ENCODE results near the gene HOXA9.
A peak's percentile ranks its signal among the peaks of the same experiment; 100 is the strongest.

Gene HOXA9

GRCh38 chr7:27154369-27154768 lies 11.0 kb downstream of the HOXA9 start:
- peaks cover 100% of the 10 kb centered on the region for H3K27me3 ChIP-seq

DNA sequence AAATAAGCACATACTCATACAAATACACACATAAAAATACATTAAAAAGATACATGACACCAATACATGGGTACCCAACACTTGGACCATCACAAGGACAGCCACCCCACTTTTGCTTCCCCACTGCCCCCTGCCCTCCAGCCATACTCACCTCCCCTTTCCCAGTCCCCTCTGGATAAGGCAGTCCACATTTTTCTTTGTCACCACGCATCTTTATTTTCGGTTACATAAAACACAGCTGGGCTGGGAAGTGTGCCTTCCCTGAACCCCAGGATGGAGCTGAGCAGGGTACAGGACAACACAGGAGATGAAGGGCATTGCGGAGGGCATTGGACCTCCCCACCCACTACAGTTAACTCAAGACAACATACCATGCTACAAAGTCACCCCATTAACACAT lies 11.8 kb downstream of the HOXA9 start:
- H3K4me2 ChIP-seq = no peak overlapping the region
- H3K27me3 ChIP-seq = peaks cover 100% of the 10 kb centered on the region
- no peak overlapping the region for H3K9ac ChIP-seq
- no peak for TF ChIP-seq Cebpa-rat (IDR thresholded peaks at IDR 0.05)
- no peaks in the 10 kb centered on the region for H3K36me3 ChIP-seq
- peaks cover 18% of the 10 kb centered on the region for H3K4me1 ChIP-seq
- H4K20me1 ChIP-seq = peaks cover 75% of the 10 kb centered on the region
- H3K9me3 ChIP-seq = peaks cover 42% of the 10 kb centered on the region
- no peak overlapping the region for H3K4me3 ChIP-seq
- no peak overlapping the region for H3K27ac ChIP-seq

More at GRCh38 chr7:27154369-27154768, 11.0 kb downstream of the HOXA9 start:
- Histone ChIP-seq H3K27ac (no peak overlapping the region), H3K4me1 (peaks cover 16% of the 10 kb centered on the region), H3K4me3 (no peak overlapping the region), H3K36me3 (no peaks in the 10 kb centered on the region), H3K9me3 (peaks cover 41% of the 10 kb centered on the region), H3K4me2 (no peak overlapping the region), H3K9ac (no peak overlapping the region), H4K20me1 (peaks cover 80% of the 10 kb centered on the region)
- TF ChIP-seq Cebpa-rat (IDR thresholded peaks at IDR 0.05) = no peak

DNA sequence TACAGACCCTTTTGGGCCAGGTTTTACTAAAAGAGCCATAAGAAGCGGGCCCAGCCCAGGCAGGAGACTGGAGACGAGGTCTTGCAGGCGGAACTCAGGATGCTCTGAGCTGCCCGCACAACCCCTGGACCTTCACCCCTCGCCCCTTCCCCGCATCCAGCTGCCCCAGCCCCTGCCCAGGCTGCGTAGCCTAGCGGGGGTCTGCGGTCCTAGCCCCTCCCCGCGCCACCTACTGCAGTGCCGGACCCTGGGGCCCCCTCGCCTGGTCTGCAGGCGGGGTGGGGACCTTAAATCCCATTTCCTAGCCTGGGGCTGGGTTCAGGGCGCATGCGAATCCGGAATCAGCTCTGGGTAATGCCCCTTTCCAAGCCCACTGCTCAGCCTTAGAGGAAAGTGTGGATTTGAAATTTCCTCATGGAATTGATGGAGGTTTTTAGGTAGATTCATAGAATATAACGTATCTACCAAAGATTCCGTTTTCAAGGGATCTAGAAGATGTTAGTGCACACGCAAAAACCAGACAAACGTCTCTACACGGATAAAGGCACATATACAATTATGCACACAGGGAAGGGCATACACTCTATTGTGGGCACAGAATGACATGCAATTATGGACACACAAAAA lies 12.4 kb downstream of the HOXA9 start:
- TF ChIP-seq Cebpa-rat (IDR thresholded peaks at IDR 0.05) = no peak
- Histone ChIP-seq H3K4me3 (no peak overlapping the region), H3K36me3 (no peaks in the 10 kb centered on the region), H3K27ac (no peak overlapping the region), H3K4me2 (no peak overlapping the region), H3K27me3 (peaks cover 100% of the 10 kb centered on the region), H3K9me3 (peaks cover 44% of the 10 kb centered on the region), H4K20me1 (peaks cover 70% of the 10 kb centered on the region), H3K4me1 (peaks cover 22% of the 10 kb centered on the region), H3K9ac (no peak overlapping the region)

- no peak for TF ChIP-seq Cebpa-rat (IDR thresholded peaks at IDR 0.05)
- peaks cover 100% of the 10 kb centered on the region for H3K27me3 ChIP-seq
- H3K9me3 ChIP-seq = peaks cover 44% of the 10 kb centered on the region
- peak within 1 kb of the TSS; percentile 57 for H3K4me3 ChIP-seq
- no peaks in the 10 kb centered on the region for H3K36me3 ChIP-seq
- H4K20me1 ChIP-seq = peaks cover 62% of the 10 kb centered on the region
- H3K4me1 ChIP-seq = peaks cover 22% of the 10 kb centered on the region
- no peak within 1 kb of the TSS for H3K9ac ChIP-seq
- H3K4me2 ChIP-seq = peak within 1 kb of the TSS; percentile 77
- no peak within 1 kb of the TSS for H3K27ac ChIP-seq
Observed at GRCh38 chr7:27151931-27152815, 13.2 kb downstream of the HOXA9 start, which contains the start of gene HOXA3. Gene HOXA3 (minus strand): TSS chr7:27152583. CDS start chr7:27110640, 41,943 bp downstream.

DNA sequence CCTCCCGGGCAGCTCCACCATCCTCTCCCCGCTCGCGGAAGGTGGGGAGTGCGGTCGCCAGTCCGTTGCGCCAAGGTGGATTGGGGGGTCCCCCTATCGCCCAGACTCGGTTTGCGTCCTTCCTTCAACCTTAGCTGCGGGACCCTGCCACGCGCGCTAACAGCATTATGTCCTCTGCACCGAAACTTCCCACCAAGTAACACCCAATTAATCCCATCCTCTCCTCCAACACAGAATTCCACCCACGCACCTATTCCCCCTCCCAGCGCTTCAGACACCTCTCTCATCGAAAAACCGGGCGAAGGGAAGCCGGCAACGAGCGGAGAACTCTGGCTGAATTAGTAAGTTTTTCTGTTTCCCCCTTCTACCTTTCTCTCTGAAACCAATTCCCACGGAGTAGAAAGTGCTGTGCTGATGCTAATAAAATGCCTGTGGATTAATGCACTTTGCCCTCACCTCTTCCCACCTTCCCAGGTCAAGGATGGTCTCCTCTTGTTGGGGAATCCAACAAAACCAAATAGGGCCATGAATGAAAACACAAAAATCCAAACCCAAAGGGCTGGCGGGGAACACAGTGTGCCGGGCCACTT lies 13.9 kb downstream of the HOXA9 start:
- Histone ChIP-seq H3K4me3 (peak overlapping the region; percentile 57), H3K4me1 (peaks cover 22% of the 10 kb centered on the region), H3K9me3 (peaks cover 45% of the 10 kb centered on the region), H3K4me2 (peak overlapping the region; percentile 77), H4K20me1 (peaks cover 58% of the 10 kb centered on the region), H3K9ac (no peak overlapping the region), H3K27ac (no peak overlapping the region), H3K27me3 (peaks cover 100% of the 10 kb centered on the region), H3K36me3 (no peaks in the 10 kb centered on the region)
- TF ChIP-seq Cebpa-rat (IDR thresholded peaks at IDR 0.05) = no peak

GRCh38 chr7:27150568-27151340 lies 14.6 kb downstream of the HOXA9 start:
- TF ChIP-seq Cebpa-rat (IDR thresholded peaks at IDR 0.05) = no peak
- Histone ChIP-seq H3K4me1 (peaks cover 22% of the 10 kb centered on the region), H3K9me3 (peaks cover 45% of the 10 kb centered on the region), H3K27me3 (peaks cover 100% of the 10 kb centered on the region), H3K4me3 (peak overlapping the region; percentile 57), H3K27ac (no peak overlapping the region), H3K4me2 (peak overlapping the region; percentile 77), H3K9ac (no peak overlapping the region), H4K20me1 (peaks cover 52% of the 10 kb centered on the region), H3K36me3 (no peaks in the 10 kb centered on the region)

DNA sequence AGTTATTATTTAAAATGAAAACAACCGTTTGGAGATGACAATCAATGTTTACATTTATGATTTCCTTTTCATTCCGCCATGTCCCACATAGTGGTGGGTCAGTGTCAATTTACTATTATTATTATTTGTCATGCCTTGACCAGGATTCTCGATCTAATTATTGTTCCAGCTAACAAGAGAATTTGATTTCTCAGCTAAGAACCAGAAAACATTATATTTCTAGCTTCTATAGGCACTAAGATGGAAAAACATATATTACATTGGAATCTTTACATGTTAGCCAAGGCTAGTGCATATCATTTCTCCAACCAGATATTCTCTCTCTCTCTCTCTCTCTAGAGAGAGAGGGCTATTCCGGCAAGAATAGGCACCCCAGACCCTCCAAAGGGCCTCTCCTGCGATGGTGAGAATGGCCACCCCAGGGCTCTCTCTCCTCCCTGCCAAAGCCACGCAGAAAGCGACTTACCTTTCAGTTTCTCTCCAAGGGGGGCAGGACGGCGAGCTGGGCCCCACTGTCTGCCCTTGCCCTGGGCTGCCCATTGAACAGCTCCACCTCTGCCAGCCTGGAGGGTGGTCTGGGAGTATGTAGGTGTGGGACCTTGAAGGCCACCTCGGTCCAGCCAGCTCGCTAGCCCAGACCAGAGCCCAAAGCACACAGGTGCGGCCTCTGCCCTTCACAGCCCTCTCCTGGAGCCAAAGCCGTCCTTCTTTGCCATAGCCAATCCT lies 15.3 kb downstream of the HOXA9 start:
- Histone ChIP-seq H4K20me1 (peaks cover 44% of the 10 kb centered on the region), H3K4me3 (peak overlapping the region; percentile 57), H3K27ac (no peak overlapping the region), H3K4me2 (peak overlapping the region; percentile 77), H3K4me1 (peaks cover 22% of the 10 kb centered on the region), H3K27me3 (peaks cover 100% of the 10 kb centered on the region), H3K9ac (no peak overlapping the region), H3K9me3 (peaks cover 45% of the 10 kb centered on the region), H3K36me3 (0 out of 2 replicates have a peak, but pooled peaks cover 1% of the 10 kb centered on the region)
- TF ChIP-seq Cebpa-rat (IDR thresholded peaks at IDR 0.05) = no peak

DNA sequence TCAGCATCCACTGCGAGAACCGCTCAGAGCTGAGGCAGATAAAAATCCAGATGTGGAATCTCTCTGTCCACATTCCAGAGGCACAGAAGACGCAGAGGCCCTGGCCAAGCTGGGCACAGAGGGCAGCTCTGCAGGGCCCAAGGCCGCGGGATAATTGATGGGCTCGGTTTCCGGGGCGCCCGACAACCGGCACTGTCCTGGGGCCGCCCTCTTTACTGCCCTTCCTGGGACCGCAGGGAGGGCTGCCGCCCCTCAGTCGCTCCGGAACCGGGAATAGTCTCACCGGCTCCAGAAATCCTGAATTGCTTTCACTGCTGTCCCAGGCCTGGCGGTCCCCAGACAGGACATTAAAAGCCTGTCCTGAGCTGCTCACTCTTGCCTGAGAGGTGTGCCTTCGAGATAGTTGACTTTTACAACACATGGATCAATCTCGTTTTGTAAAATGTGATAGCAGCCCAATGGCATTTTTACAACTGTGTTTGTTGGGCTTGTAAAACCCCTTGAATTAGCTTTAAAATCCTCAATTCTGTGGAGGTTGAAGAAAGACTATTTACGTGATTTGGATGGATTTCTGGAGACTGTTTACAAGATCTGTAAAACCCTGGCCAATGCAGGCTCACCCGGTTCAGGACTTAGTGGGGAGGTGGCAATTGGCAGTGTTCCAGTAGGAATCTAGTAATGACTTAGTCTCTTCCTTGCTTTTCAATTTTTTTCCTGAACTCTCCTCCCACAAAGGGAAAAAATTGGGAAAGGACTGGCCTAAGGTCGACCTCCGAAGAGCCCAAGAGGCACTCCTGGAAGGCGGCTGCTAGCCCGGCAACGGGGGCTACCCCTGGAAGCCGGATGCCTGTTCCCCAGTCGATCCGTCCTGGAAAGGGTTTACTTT lies 16.3 kb downstream of the HOXA9 start:
- peaks cover 100% of the 10 kb centered on the region for H3K27me3 ChIP-seq
- peaks cover 34% of the 10 kb centered on the region for H4K20me1 ChIP-seq
- H3K27ac ChIP-seq = no peak overlapping the region
- H3K36me3 ChIP-seq = 0 out of 2 replicates have a peak, but pooled peaks cover 8% of the 10 kb centered on the region
- peaks cover 50% of the 10 kb centered on the region for H3K9me3 ChIP-seq
- H3K4me2 ChIP-seq = no peak overlapping the region
- peaks cover 22% of the 10 kb centered on the region for H3K4me1 ChIP-seq
- H3K9ac ChIP-seq = no peak overlapping the region
- TF ChIP-seq Cebpa-rat (IDR thresholded peaks at IDR 0.05) = no peak
- peak overlapping the region; percentile 25; the same call in 1 of the 2 replicates for H3K4me3 ChIP-seq
